GM19035 (cell line): Measurements from ENCODE around the gene NDUFV3.
A peak's percentile ranks its signal among the peaks of the same experiment; 100 is the strongest.
"Not testable (repeated sequence)": the region's sequence is repeated elsewhere in the genome, so short reads cannot be mapped to it uniquely, and the experiment has no call there.

Experiments
- ATAC-seq: cut with Tn5 transposase; IDR thresholded peaks from one replicate; pipeline ENCODE4 v1.9.1; 2021; ENCODE audit not compliant: unreplicated experiment

Gene NDUFV3

DNA sequence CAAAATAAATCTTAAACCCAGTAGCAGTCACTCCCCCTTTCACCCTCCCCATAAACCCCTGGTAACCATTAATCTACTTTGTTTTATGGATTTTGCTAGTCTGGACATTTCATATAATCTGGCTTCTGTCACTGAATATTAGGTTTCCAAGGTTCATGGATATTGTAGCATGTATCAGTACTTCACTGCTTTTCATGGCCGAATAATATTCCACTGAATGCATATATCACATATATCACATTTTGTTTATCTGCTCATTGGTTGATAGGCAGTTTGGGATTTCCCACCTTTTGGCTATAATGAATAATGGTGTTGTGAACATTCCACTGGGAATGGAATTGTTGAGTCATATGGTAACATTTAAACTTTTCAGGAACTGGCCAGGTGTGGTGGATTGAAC, 9.2 kb upstream of the NDUFV3 start:
- no peak for ATAC-seq

DNA sequence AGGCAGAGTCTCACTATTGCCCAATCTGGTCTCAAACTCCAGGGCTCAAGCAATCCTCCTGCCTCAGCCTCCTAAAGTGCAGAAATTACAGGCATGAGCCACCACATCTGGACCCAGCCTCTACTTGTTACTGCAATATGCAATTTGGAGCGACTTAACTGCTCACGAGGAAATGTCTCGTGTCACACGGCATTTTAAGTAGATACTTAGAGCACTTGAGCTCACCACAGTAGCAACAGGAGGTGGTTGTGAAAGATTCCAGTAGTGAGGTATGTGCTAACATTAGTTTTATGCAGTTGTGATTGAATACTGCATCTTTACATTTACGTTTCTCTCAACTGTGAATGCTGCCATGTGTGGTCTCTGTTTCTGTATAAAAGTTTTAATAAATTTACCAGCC, 5.8 kb upstream of the NDUFV3 start:
- ATAC-seq, result no peak

DNA sequence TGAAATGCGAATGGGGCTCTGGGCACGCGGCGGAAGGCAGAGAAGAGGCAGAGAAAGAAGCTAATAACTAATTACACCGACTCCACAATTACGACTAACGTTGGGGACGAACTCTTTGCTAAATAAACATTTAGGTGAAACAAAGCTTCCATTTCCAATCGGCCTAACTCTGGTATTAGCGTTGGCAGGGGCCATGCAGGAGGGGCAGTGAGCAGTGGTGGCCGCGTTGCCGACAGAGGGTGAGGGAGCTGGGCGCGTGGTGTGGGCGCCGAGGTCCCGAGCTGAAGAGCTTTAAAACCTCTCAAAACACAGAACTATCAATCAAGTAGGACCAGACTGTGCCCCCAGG, 553 bp upstream of the NDUFV3 start:
- no peak for ATAC-seq

DNA sequence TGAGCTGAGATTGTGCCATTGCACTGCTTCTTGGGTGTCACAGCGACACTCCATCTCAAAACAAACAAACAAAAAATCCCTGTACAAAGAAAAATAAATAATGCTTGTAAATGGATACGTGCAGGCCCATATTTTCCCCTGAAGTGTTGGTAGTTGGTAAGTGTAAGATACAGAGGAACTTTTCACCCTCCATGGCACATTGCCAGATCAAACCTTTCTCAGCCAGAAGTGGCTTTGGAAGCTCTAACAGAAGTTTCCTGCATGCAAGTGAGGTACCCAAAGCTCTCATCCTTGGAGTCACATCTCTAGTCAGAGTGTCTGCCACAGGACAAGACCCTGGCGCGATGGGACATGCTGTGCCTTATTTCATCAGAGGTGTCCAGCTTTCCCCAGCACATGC, 7.3 kb downstream of the NDUFV3 start:
- ATAC-seq, result no peak

DNA sequence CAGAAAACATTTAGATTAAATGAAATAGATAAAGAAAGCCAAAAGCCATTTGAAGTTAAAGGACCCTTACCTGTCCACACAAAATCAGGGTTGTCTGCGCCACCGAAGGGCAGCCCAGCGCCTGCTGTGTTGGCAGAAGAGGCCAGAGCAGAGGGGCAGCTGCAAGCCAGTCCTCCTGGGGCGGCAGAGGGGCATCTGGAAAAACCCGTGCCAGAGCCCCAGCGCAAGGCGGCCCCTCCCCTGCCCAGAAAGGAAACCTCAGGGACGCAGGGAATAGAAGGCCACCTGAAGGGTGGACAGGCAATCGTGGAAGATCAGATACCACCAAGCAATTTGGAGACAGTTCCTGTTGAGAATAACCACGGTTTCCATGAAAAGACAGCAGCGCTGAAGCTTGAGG, 10.7 kb downstream of the NDUFV3 start:
- no peak for ATAC-seq

DNA sequence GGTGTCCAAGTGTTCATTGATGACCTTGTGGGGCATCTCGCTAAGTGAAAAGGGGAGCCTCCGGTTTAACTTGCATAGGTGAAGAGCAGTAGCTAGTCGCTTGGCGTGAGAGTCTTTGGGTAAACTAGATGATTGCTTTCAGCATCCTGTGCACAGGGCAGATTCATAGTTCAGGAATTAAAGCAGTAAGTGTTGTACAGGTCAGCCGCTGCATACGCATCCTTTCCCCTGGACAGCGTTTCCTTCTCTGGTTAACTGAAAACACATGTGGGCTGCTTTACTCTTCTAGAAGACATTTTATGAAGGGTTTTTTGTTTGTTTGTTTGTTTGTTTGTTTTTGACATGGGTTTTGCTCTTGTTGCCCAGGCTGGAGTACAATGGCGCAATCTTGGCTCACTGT, 12.1 kb downstream of the NDUFV3 start:
- no peak for ATAC-seq

DNA sequence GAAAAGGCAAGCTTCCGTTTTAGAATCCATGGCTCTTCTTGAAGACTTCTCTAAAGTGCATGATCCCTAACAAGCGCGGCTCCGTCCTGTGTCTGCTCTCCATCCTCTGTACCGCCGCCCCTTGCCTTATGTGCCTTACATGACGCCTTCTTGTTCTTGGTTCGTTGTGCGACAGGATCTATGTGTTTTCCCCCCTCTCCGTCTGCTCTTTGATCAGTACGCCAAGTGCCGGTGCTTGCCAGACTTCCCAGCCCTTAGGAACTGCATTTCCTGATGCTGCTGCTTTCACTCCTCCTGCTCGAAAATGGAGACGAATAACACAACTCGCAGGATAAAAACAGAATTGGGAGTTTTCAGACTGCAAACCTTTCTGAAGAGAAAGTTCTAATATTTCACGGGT, 13.1 kb downstream of the NDUFV3 start:
- no peak for ATAC-seq

DNA sequence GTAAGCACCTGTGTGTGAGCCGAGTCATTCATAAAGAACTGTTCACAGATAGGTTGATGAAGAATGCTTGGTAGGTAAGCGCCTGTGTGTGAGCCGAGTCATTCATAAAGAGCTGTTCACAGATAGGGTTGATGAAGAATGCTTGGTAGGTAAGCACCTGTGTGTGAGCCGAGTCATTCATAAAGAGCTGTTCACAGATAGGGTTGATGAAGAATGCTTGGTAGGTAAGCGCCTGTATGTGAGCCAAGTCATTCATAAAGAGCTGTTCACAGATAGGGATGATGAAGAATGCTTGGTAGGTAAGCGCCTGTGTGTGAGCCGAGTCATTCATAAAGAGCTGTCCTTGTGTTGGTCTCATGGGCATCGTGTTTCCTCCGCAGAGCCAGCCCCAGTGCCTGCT, 15.4 kb downstream of the NDUFV3 start:
- ATAC-seq, result not testable (repeated sequence)

DNA sequence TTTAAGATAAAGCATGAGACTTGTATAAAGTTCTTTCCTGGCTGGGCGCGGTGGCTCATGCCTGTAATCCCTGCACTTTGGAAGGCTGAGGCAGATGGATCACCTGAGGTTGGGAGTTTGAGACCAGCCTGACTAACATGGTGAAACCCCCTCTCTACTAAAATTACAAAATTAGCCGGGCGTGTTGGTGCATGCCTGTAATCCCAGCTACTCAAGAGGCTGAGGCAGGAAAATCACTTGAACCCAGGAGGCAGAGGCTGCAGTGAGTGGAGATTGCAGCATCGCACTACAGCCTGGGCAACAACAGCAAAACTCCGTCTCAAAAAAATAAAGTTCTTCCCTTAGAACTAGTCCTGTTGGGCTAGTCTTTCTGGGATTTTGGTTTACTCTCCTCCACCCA, 18.8 kb downstream of the NDUFV3 start:
- not testable (repeated sequence) for ATAC-seq

DNA sequence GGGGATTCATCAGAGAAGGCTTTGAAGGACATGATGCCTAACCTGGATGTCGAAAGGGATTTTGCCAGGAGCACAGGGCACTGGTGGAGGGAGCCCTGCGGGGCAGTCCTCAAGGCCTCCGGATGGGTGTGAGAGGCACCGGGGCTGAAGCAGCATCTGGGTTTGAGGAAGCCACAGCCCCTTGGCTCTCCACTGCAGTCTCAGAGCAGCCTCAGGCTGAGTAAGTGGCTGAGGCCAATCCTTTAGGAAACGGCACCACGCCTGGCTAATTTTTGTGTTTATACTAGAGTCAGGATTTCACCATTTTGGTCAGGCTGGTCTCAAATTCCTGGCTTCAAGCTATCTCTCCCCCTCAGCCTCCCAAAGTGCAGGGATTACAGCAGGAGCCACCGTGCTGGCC, 20.4 kb downstream of the NDUFV3 start:
- ATAC-seq, result no peak

DNA sequence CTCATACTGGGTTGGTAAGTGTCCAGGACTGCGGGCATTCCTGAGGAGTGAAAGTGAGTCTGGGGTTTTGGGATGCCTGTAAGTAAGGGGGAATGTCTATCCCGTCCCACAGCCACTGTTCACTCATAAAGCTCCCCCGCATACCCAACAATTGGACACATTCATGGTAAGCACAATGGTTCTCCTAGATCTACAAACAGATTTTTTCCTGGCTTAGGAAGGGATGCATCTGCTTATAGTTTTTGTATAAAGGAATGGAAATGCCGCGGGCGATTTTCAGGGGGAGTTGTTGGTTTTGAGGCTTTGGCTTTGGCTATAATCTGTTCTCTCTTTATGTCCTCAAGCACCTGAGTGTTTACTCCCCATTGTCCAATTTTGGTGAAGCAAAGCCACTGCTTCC, 25.2 kb downstream of the NDUFV3 start:
- no peak for ATAC-seq

DNA sequence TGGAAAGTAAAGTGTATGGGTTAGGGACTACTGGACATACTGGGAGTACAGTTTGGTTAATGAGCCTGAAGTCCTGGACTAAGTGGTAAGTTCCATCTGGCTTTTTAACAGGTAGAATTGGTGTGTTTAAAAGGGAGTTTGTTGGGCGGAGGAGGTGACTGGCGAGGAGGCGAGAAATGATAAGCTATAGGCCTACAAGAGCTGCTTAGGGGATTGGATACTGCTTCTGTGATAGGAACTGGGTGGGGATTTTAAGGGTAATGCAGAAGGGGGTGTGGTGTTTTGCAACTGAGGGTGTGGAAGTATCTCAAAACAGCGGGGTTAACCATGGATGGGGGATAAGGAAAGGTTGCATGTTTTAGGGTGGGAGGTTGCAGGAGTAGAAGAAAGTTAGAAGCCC, 28.8 kb downstream of the NDUFV3 start:
- no peak for ATAC-seq

DNA sequence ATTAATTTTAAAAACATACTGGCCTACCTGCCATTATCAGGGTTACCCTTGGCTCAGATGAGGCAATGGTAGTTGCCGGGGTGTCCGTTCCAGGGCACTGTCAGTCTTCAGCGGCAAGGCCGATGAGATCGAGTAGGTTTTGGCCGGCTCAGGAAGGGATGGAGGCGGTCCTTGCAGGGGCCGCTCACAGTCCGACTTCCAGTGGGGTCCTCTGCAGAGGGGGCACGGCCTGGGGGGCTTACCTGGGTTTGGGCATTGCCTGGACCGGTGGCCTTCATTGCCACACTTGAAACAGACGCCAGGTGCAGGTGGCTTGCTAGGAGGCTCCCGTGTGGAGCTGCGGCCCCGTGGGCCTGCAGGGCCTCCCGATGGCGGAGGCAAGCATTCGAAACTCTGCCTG, 29.8 kb downstream of the NDUFV3 start:
- no peak for ATAC-seq

DNA sequence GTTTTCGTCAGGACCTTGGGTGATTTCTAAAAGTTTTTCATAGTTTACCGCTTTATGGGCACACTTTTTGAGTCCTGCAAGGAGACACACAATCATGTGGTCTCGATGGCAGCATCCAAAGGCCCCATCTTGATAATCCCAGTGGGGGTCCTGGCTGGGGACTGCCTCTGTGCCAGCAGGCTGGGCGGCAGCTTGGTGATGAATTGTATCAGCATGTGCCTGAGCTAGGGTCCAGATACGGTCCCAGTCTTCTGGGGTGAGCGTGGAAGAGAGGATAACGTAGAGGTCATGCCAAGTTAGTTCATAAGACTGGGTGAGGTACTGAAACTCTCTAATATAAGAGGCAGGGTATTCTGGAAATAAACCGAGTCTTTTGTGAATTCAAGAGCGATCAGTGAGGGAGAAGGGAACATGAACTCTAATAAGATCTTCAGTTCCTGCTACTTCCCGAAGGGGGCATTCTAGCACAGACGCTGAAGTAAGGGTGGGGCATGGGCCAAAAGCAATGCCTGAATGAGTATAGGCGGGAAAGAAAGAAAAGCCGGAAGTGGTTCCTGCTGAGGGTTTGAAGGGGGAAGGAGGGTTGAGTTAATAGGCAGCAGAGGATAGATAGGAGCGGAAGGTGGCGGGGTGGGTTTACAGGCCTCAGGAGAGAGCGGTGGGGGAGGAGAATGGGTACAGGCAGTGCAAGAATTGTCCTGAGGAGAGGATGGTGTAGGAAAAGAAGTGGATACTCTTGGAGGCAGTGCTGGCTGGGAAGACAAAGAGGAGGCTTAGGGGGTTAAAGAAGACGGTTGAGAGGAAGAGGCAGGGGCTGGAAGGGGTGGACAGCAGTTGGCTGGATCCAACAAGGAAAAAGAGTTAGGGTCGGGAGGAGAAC, 30.7 kb downstream of the NDUFV3 start:
- ATAC-seq, result peak; percentile 50

DNA sequence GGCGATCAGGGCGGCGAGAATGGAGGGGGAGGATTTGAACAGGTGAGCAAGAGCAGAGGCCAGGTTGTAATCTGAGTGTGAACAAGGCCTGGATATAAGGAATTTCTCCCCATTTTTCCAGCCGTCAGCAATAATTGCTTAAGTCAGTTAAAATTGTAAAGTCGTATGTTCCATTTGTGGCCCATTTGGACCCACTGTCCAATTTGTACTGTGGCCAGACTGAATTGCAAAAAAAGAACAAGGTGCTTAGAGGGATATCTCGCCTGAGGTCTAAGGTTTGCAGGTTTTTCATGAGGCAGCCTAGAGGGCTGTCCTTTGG, 31.3 kb downstream of the NDUFV3 start:
- no peak for ATAC-seq

DNA sequence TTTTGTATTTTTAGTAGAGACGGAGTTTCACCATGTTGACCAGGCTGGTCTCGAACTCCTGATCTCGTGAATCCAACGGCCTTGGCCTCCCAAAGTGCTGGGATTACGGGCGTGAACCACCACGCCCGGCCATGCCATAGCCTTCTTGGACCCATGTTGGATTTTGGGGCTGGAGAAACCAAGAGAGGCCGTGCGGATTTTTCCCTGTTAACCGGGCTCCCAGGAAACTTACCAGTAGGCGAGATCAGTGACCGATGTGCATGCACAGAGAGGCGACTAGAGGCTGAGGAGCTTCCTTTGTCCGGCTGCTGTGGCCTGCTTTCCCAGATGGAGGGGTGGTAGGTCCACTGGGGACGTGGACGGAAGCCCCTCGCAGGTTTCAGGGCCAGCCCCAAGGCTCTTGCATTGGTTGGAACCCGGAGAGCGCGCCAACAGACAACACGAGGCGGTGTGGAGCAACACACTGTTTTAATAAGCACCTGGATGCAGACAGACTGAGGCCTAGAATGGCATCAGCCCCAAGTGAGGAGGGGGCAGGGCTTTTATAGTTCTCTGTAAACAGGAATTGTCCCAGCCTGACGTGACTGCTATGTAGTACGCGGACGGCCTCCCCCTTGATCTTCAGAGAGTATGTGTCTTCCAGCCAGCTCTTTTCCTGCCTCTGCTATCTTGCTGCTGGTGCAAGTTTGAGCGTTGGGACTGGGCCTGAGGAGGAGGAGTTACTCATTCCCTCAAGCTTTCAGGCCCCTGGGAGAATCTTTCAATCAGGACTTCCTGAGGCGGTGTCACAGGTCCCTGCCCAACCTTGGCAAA, 32.2 kb downstream of the NDUFV3 start, which contains the start of gene ERVH48-1:
Gene ERVH48-1 (minus strand): TSS at position 517 of the 813 bp plus-strand sequence. CDS start 6,624 bp downstream, outside the sequence.
- no peak for ATAC-seq

DNA sequence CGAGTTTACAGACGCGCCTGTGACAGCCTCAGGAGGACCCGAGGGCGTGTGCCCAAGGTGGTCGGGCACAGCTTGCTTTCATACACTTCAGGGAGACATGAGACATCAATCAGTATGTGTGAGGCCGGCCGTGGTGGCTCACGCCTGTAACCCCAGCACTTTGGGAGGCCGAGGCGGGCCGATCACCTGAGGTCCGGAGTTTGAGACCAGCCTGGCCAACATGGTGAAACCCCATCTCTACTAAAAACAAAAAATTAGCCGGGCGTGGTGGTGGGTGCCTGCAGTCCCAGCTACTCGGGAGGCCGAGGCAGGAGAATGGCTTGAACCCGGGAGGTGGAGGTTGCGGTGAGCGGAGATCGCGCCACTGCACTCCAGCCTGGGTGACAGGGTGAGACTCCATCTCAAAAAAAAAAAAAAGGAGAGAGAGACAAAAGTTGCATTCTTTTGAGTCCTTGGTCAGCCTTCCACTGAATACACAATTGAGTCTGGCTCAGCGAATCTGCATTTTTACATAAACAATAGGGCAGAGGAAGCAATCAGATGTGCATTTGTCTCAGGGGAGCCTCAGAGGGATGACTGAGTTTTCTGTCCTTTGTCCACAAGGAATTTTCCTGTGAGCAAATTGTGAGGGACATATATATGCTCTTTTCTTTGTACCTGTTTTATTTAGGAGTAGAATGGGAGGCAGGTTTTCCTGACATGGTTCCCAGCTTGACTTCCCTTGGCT, 34.5 kb downstream of the NDUFV3 start:
- ATAC-seq, result not testable (repeated sequence)

DNA sequence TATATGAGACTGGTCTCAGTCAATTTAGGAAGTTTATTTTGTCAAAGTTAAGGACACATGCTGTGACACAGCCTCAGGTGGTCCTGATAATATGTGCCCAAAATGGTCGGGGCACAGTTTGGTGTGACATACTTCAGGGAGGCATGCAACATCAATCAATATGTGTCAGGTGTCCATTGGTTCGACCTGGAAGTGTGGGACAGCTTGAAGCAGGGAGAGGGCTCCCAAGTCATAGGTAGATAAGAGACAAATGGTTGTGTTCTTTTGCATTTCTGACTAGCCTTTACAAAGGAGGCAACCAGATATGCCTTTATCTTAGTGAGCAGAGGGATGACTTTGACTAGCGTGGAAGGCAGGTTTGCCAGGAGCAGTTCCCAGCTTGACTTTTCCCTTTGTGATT, 36.9 kb downstream of the NDUFV3 start:
- no peak for ATAC-seq

DNA sequence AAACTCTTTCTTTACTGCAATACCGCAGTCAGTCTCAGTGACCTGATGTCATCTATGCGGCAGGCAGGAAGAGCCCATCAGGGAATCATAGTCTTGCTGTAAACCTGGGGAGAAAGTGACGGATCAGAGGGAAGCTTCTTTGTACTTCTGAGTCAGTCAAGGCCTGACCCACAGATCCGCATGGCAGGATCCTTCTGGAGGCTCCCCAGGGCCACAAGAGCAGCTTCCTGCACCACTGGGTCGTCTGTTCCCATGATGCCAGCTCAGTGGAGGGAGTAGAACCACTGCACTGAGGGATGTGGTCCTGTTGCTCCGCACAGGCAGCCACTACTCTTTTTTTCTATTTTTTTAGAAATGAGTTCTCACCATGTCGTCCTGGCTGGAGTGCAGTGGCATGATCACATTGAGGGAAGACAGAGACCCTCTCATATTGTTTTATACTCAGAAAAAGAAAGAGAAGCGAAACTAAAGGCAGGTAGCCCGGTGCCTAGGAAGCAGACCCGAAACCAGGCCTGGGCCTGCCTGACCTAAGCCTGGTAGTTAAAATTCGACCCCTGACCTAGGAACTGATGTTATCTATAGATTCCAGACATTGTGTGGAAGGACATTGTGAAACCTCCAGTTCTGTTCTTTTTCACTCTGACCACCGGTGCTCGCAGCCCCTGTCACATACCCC, 38.6 kb downstream of the NDUFV3 start:
- ATAC-seq, result no peak

DNA sequence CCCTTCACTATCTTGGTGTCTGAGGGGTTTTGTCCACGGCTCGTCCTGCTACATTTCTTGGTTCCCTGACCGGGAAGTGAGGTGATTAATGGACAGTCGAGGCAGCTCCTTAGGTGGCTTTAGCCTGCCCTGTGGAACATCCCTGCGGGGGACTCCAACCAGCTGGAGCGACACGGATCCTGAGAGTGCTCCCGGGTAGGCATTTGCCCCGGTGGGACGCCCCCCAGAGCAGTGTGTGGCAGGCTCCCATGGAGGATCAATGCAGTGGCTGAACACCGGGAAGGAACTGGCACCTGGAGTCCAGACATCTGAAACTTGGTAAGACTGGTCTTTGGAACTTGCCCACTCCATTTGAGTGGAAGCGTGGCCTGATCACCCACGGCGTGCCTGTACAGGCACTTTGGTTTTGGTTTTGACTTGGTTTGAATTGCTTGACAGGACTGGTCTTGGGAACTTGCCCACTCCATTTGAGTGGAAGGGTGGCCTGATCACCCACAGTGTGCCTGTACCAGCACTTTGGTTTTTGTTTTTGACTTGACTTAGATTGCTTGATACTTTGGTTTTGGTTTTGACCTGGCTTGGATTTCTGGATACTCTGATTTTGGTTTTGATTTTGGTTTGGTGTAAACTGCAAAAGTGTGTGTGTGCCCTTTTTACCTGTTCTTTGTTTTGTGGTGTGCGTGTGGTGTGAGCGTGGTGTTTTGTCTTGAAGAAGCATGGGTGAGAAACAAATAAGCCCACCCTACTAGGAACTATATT, 39.4 kb downstream of the NDUFV3 start:
- ATAC-seq, result not testable (repeated sequence)
